Brain microvascular endothelial cell (primary cell): ENCODE measurements around the gene CERS6.
"Not testable (repeated sequence)": the region's sequence is repeated elsewhere in the genome, so short reads cannot be mapped to it uniquely, and the experiment has no call there.

Experiments
- DNase-seq: peaks from one replicate; pipeline ENCODE4 v3.0.0-alpha.2; 2020
- H3K27ac ChIP-seq: fragments of 250-450 bp; sonication (Bioruptor Pico); 2 replicates; pipeline ENCODE4 v1.5.1; 2020; ENCODE audit warnings: mild to moderate bottlenecking, moderate library complexity
- H3K27me3 ChIP-seq: fragments of 250-450 bp; sonication (Bioruptor Pico); replicated peaks from 2 replicates; pipeline ENCODE4 v1.5.1; 2020; ENCODE audit warnings: mild to moderate bottlenecking
- H3K36me3 ChIP-seq: fragments of 250-450 bp; sonication (Bioruptor Pico); replicated peaks from 2 replicates; pipeline ENCODE4 v1.5.1; 2020; ENCODE audit warnings: mild to moderate bottlenecking
- H3K4me3 ChIP-seq: 2 replicates; pipeline ENCODE4 v1.5.1; 2011; ENCODE audit warnings: low read depth, mild to moderate bottlenecking, control low read depth, low read length, moderate library complexity
- in situ Hi-C: cut with HindIII; loops from 2 replicates; pipeline ENCODE4 v1.10.0; 2017; ENCODE audit warnings: low sequenced_read_pairs, low pct_ligation_motif_present
- TF ChIP-seq, protein P1 (sequence below): IDR thresholded peaks from 2 replicates; pipeline ENCODE4 v1.5.1; 2011; ENCODE audit warnings: low read depth, mild to moderate bottlenecking, moderate library complexity, low read length, control low read depth, inconsistent platforms; ENCODE audit errors: missing control alignments

Gene CERS6

DNA sequence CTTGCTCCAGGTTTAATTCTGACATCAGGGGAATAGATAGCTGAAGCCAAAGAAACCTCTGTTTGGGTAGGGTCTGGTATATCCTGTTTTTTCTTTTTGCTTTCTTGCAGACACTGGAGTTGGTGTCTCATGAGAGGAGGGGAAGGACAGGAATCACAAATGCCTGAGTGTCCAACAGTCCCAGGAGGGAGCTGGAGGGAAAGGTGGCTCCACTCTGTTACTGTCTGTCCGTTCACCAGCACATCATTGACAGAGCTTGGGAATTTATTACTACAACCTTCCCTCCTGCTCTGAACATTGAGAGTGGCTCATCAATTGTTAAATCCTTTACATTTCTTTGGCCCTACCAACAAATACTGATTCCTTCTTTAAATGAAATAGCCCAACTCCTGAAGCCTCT lies 194.1 kb downstream of the CERS6 start:
- Histone ChIP-seq H3K27ac (no peak overlapping the region), H3K27me3 (no peaks in the 10 kb centered on the region), H3K4me3 (no peak overlapping the region), H3K36me3 (no peaks in the 10 kb centered on the region)
- no peak for DNase-seq
- TF ChIP-seq, protein P1, sequence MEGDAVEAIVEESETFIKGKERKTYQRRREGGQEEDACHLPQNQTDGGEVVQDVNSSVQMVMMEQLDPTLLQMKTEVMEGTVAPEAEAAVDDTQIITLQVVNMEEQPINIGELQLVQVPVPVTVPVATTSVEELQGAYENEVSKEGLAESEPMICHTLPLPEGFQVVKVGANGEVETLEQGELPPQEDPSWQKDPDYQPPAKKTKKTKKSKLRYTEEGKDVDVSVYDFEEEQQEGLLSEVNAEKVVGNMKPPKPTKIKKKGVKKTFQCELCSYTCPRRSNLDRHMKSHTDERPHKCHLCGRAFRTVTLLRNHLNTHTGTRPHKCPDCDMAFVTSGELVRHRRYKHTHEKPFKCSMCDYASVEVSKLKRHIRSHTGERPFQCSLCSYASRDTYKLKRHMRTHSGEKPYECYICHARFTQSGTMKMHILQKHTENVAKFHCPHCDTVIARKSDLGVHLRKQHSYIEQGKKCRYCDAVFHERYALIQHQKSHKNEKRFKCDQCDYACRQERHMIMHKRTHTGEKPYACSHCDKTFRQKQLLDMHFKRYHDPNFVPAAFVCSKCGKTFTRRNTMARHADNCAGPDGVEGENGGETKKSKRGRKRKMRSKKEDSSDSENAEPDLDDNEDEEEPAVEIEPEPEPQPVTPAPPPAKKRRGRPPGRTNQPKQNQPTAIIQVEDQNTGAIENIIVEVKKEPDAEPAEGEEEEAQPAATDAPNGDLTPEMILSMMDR, result no peak
- in situ Hi-C loops, result no loop called here

DNA sequence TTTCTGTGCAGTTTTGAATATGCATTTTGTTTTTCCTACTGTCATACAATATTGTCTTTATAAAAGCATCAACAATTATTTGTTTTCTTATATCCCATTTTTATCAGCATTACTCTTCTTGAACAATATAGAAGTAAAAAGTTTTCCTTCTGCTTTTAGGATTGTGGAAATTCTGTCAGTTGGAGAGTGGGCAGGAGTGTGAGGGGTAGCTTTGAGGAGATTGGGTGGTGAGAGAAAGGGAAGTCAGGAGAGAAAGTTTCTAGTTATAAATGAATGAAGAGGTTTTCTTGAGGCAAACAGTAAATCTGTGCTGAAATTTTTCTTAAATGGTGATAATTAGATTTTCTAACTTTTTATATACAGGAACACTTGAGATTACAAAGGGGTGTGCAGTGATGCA lies 194.7 kb downstream of the CERS6 start:
- no peak for DNase-seq
- TF ChIP-seq, protein P1, result no peak
- H3K27ac ChIP-seq, result no peak overlapping the region
- no peak overlapping the region for H3K4me3 ChIP-seq
- H3K36me3 ChIP-seq, result no peaks in the 10 kb centered on the region
- H3K27me3 ChIP-seq, result no peaks in the 10 kb centered on the region
- in situ Hi-C loops, result no loop called here

DNA sequence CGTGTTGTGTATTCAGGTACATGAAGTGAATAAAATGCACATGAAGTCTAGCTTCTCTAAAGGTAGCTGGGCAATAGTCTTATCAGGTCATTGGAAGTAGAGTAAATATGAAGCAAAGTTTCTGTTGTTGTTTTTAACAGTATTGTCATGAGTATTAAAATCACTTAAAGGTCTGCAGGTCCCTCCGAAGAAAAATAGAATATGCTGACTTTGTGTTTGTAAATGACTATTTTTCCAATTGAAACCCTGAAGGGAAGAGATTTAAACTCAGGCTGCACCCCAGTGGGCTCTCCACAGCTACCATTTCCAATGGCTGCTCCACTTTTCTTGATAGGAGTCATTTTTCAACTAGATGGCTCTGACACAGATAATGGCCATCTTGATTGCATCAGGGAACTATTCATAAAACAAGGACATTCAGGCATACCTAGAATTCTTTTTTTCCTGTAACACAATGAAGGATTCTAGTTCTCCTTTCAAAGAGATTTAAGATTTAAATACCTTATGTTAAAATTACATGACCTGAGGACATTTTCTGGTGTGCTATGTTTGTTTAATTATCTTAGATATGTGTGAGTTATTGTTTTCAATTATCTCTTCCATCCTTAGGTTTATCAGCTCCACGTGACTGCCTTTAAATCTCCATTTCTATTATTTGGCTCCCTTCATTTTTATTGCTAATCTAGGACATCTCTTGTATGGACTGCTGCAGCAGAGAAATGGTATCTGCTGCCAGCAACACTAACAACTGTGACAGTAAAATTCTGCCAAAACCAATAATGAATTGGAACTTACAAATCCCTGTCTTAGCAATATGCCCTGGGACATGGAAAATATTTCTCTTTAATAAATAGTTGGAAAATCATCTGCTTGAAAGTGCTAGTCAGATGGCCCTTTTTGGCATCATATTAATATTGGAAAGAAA lies 197.2 kb downstream of the CERS6 start:
- Histone ChIP-seq H3K4me3 (no peak overlapping the region), H3K36me3 (no peaks in the 10 kb centered on the region), H3K27me3 (no peaks in the 10 kb centered on the region), H3K27ac (no peak overlapping the region)
- in situ Hi-C loops, result no loop called here
- no peak for DNase-seq
- TF ChIP-seq, protein P1, result no peak

DNA sequence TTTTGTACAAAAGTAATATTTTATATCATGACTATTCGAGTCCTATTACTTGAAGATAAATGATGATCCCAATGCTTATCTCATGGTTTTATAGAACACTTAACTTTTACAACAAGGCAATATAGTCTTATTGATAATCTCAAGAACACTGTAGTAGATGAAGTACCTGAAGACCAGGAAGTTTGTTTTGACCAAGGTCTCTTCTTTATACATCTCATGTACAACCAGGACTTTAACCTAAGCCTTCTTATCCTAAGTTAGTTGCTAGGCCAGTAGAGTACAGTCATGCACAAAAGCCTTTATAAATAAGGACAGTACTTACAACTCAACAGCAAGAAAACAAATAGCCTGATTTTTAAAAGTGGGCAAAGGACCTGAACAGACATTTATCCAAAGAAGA lies 198.6 kb downstream of the CERS6 start:
- no peaks in the 10 kb centered on the region for H3K27me3 ChIP-seq
- H3K36me3 ChIP-seq, result no peaks in the 10 kb centered on the region
- no peak for DNase-seq
- no peak overlapping the region for H3K4me3 ChIP-seq
- no peak overlapping the region for H3K27ac ChIP-seq
- TF ChIP-seq, protein P1, result no peak
- in situ Hi-C loops, result no loop called here

GRCh38 chr2:168655207-168655606 lies 199.1 kb downstream of the CERS6 start:
- no peaks in the 10 kb centered on the region for H3K36me3 ChIP-seq
- TF ChIP-seq, protein P1, result no peak
- H3K4me3 ChIP-seq, result no peak overlapping the region
- in situ Hi-C loops, result no loop called here
- no peak overlapping the region for H3K27ac ChIP-seq
- no peak for DNase-seq
- H3K27me3 ChIP-seq, result no peaks in the 10 kb centered on the region

- DNase-seq, H3K36me3 ChIP-seq, H3K4me3 ChIP-seq, H3K27me3 ChIP-seq, in situ Hi-C loops, H3K27ac ChIP-seq: not testable (repeated sequence)
These were observed 201.3 kb downstream of the CERS6 start for GRCh38 chr2:168657378-168657777.
